ENCODE results near the gene SND1.

SND1 gene

DNA sequence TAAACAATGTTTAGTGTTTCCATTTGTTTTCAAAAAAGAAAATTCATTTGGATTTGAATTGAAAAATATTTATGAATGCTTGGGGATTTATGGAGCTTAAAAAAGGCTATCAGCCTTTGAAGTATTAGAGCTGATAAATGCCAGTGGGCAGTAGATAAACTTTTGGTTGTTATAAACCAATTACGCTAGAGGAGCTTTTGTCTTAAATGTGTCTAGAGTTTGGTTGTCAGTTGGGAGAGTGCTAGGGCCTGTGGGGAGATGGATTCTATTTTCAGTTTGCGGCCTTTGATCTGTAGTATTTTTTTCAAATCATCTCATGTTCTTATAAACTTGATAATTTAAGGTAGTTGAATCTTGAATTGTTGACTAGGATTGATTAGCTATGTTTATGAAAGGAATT is 104.0 kb downstream of the SND1 start:
- H3K4me3 ChIP-seq (replicated peaks; ENCODE audit: low read depth, low read length): no peak overlapping the region
- peaks cover 4% of the 10 kb centered on the region for H3K36me3 ChIP-seq (ENCODE audit: control insufficient read depth, insufficient read depth, low read length)
- no peaks in the 10 kb centered on the region for H3K27me3 ChIP-seq (replicated peaks; ENCODE audit: control insufficient read depth, insufficient read depth, low read length)
- DNase-seq (ENCODE audit: extremely low read depth, insufficient read length): no peak
- no peak for TF ChIP-seq CTCF (IDR thresholded peaks at IDR 0.05; ENCODE audit: insufficient read depth, low read length, poor library complexity, severe bottlenecking)

GRCh38 chr7:127758105-127758504 is 106.1 kb downstream of the SND1 start:
- no peaks in the 10 kb centered on the region for H3K36me3 ChIP-seq (ENCODE audit: control insufficient read depth, insufficient read depth, low read length)
- no peak overlapping the region for H3K4me3 ChIP-seq (replicated peaks; ENCODE audit: low read depth, low read length)
- TF ChIP-seq CTCF (IDR thresholded peaks at IDR 0.05; ENCODE audit: insufficient read depth, low read length, poor library complexity, severe bottlenecking): no peak
- DNase-seq (ENCODE audit: extremely low read depth, insufficient read length): no peak
- H3K27me3 ChIP-seq (replicated peaks; ENCODE audit: control insufficient read depth, insufficient read depth, low read length): no peaks in the 10 kb centered on the region

- TF ChIP-seq CTCF (IDR thresholded peaks at IDR 0.05; ENCODE audit: insufficient read depth, low read length, poor library complexity, severe bottlenecking): no peak
- H3K36me3 ChIP-seq (ENCODE audit: control insufficient read depth, insufficient read depth, low read length): no peaks in the 10 kb centered on the region
- H3K4me3 ChIP-seq (replicated peaks; ENCODE audit: low read depth, low read length): no peak overlapping the region
- no peak for DNase-seq (ENCODE audit: extremely low read depth, insufficient read length)
- H3K27me3 ChIP-seq (replicated peaks; ENCODE audit: control insufficient read depth, insufficient read depth, low read length): no peaks in the 10 kb centered on the region
Measured at GRCh38 chr7:127758845-127759244, 106.9 kb downstream of the SND1 start.

GRCh38 chr7:127759945-127760421 is 108.0 kb downstream of the SND1 start:
- TF ChIP-seq CTCF (IDR thresholded peaks at IDR 0.05; ENCODE audit: insufficient read depth, low read length, poor library complexity, severe bottlenecking): no peak
- Histone ChIP-seq H3K4me3 (replicated peaks; ENCODE audit: low read depth, low read length) (no peak overlapping the region), H3K27me3 (replicated peaks; ENCODE audit: control insufficient read depth, insufficient read depth, low read length) (no peaks in the 10 kb centered on the region), H3K36me3 (ENCODE audit: control insufficient read depth, insufficient read depth, low read length) (no peaks in the 10 kb centered on the region)
- DNase-seq (ENCODE audit: extremely low read depth, insufficient read length): no peak

- DNase-seq (ENCODE audit: extremely low read depth, insufficient read length): no peak
- H3K27me3 ChIP-seq (replicated peaks; ENCODE audit: control insufficient read depth, insufficient read depth, low read length): no peaks in the 10 kb centered on the region
- H3K36me3 ChIP-seq (ENCODE audit: control insufficient read depth, insufficient read depth, low read length): no peaks in the 10 kb centered on the region
- no peak for TF ChIP-seq CTCF (IDR thresholded peaks at IDR 0.05; ENCODE audit: insufficient read depth, low read length, poor library complexity, severe bottlenecking)
- no peak overlapping the region for H3K4me3 ChIP-seq (replicated peaks; ENCODE audit: low read depth, low read length)
Measured at GRCh38 chr7:127760436-127761031, 108.5 kb downstream of the SND1 start.

GRCh38 chr7:127761196-127761595 is 109.2 kb downstream of the SND1 start:
- Histone ChIP-seq H3K27me3 (replicated peaks; ENCODE audit: control insufficient read depth, insufficient read depth, low read length) (no peaks in the 10 kb centered on the region), H3K36me3 (ENCODE audit: control insufficient read depth, insufficient read depth, low read length) (no peaks in the 10 kb centered on the region), H3K4me3 (replicated peaks; ENCODE audit: low read depth, low read length) (no peak overlapping the region)
- DNase-seq (ENCODE audit: extremely low read depth, insufficient read length): no peak
- no peak for TF ChIP-seq CTCF (IDR thresholded peaks at IDR 0.05; ENCODE audit: insufficient read depth, low read length, poor library complexity, severe bottlenecking)
